ENCODE results near the gene SHB. TPM values are rescaled to one million over a fixed set of nuclear protein-coding genes. Genes with fewer than 3 reads are reported as not detected.
A peak's percentile ranks its signal among the peaks of the same experiment; 100 is the strongest.

Gene SHB
- total and polyA plus RNA-seq, 10 donors = 1.2 to 20.5 (median 7.1) TPM

GRCh38 chr9:37919246-37919955 lies 149.6 kb downstream of the SHB start:
- H3K27ac ChIP-seq = no peak overlapping the region
- no peaks in the 10 kb centered on the region for H3K9me3 ChIP-seq
- 85 to 94% (median 89%) methylated on average over 16 of the region's 16 CpGs for WGBS, 5 donors
- intact Hi-C loops (cut with DNase I; ENCODE audit: low total_unique reads) = loop anchor here (10.0 kb wide), 2 partner anchors 245 to 445 kb away; no protein-coding TSS in a partner anchor
- H3K4me3 ChIP-seq = no peak overlapping the region
- TF ChIP-seq POLR2A (IDR thresholded peaks at IDR 0.05) (no peak), CTCF (IDR thresholded peaks at IDR 0.05 in 8 of 11, conservative IDR thresholded peaks at IDR 0.05 in 3 of 11) (no peak), POLR2AphosphoS5 (IDR thresholded peaks at IDR 0.05) (no peak)
- DNase-seq = peak; percentile 39
- peaks cover 0 to 36% (median 14%) of the 10 kb centered on the region in 6 donors for H3K4me1 ChIP-seq
- no peaks in the 10 kb centered on the region for H3K36me3 ChIP-seq
- no peaks in the 10 kb centered on the region for H3K27me3 ChIP-seq (replicated peaks in 1 of 7)

- H3K4me3 ChIP-seq = no peak overlapping the region
- H3K9me3 ChIP-seq = no peaks in the 10 kb centered on the region
- no peaks in the 10 kb centered on the region for H3K36me3 ChIP-seq
- peak; percentile 61 for DNase-seq
- H3K27me3 ChIP-seq (replicated peaks in 1 of 7) = no peaks in the 10 kb centered on the region
- H3K27ac ChIP-seq = no peak overlapping the region
- H3K4me1 ChIP-seq = peaks cover 1 to 43% (median 16%) of the 10 kb centered on the region in 6 donors
- 86 to 91% (median 87%) methylated on average over 5 to 6 of the region's 6 CpGs for WGBS, 5 donors
- no peak for TF ChIP-seq CTCF (IDR thresholded peaks at IDR 0.05 in 8 of 11, conservative IDR thresholded peaks at IDR 0.05 in 3 of 11)
- no peak for TF ChIP-seq POLR2A (IDR thresholded peaks at IDR 0.05)
- no peak for TF ChIP-seq POLR2AphosphoS5 (IDR thresholded peaks at IDR 0.05)
- intact Hi-C loops (cut with DNase I; ENCODE audit: low total_unique reads) = loop anchor here (10.0 kb wide), 2 partner anchors 246 to 446 kb away; no protein-coding TSS in a partner anchor
Observed at GRCh38 chr9:37918665-37919170, 150.3 kb downstream of the SHB start.

- 77 to 84% (median 81%) methylated on average over 21 of the region's 21 CpGs for WGBS, 5 donors
Observed at GRCh38 chr9:37917801-37918664, 151.0 kb downstream of the SHB start.

More at GRCh38 chr9:37917801-37918664, 151.0 kb downstream of the SHB start:
- no peaks in the 10 kb centered on the region for H3K36me3 ChIP-seq
- H3K27ac ChIP-seq = peak overlapping the region in 6 of 8 donors; percentile 55 to 73 (median 64)
- DNase-seq = peak; percentile 54
- H3K4me3 ChIP-seq = no peak overlapping the region
- H3K27me3 ChIP-seq (replicated peaks in 1 of 7) = no peaks in the 10 kb centered on the region
- no peak for TF ChIP-seq POLR2A (IDR thresholded peaks at IDR 0.05)
- no peak for TF ChIP-seq POLR2AphosphoS5 (IDR thresholded peaks at IDR 0.05)
- TF ChIP-seq CTCF (IDR thresholded peaks at IDR 0.05 in 8 of 11, conservative IDR thresholded peaks at IDR 0.05 in 3 of 11) = no peak
- H3K9me3 ChIP-seq = no peaks in the 10 kb centered on the region
- H3K4me1 ChIP-seq = peaks cover 5 to 50% (median 19%) of the 10 kb centered on the region in 6 donors
- intact Hi-C loops (cut with DNase I; ENCODE audit: low total_unique reads) = loop anchor here (10.0 kb wide), 2 partner anchors 247 to 447 kb away; no protein-coding TSS in a partner anchor
